GM21737 (cell line): ENCODE measurements around the gene BICRAL.
"Not testable (repeated sequence)": the region's sequence is repeated elsewhere in the genome, so short reads cannot be mapped to it uniquely, and the experiment has no call there.

Experiments used
- ATAC-seq: cut with Tn5 transposase; IDR thresholded peaks from one replicate; pipeline ENCODE4 v1.9.1; 2021; ENCODE audit warnings: mild to moderate bottlenecking, moderate library complexity; ENCODE audit not compliant: unreplicated experiment

BICRAL gene

DNA sequence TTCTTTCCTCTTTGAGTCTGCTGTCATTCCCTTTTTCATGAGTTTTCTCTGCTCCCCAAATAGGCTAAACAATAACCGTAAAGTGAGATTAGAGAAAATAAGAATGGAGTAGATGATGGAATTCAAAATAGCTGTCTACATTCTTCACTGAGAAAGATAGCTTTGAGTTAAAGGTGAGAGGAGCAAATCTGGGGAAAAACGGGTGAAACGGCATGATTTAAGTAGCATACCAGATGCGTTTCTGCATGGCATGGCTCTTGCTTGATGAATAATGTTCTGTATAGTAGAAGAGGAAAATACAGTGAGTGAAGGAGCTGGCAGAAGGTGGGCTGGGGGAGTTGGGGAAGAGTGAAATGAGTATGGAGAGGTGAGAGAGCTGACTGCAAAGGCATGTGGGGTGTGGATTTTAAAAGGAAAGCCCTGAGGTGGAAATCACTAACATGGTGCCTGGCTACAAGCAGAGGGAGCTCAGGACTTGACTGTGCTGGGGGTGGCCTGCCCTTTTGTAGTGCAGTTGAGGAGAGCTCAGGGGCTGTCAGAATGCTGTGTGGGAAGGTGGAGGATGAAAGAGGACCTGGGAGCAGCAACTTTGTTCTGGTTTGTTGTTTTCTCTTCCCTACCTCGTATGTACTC lies 8.8 kb downstream of the BICRAL start:
- no peak for ATAC-seq

DNA sequence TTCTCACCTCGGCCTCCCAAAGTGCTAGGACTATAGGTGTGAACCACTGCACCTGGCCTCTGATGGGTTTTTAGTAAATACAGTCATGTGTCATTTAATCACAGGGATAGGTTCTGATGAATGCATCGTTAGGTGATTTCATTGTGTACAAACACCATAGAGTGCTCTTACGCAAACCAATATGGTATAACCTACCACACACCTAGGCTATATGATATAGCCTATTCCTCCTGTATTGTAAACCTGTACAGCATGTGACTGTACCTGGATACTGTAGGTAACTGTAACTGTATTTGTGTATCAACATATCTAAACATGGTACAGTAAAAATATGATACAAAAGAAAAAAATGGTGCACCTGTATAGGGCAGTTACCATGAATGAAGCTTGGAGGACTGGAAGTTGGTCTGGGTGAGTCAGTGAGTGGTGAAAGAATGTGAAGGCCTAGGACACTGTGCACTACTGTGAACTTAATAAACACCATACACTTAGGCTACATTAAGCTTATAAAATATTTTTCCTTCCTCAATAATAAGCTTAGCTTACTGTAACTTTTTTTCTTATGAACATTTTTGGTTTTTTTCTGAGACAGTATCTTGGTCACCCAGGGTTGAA lies 10.0 kb downstream of the BICRAL start:
- ATAC-seq: no peak

- no peak for ATAC-seq
Measured at GRCh38 chr6:42795651-42796050, 13.8 kb downstream of the BICRAL start.

- no peak for ATAC-seq
Measured at GRCh38 chr6:42796171-42796570, 14.3 kb downstream of the BICRAL start.

- not testable (repeated sequence) for ATAC-seq
Measured at GRCh38 chr6:42797696-42798095, 15.8 kb downstream of the BICRAL start.

DNA sequence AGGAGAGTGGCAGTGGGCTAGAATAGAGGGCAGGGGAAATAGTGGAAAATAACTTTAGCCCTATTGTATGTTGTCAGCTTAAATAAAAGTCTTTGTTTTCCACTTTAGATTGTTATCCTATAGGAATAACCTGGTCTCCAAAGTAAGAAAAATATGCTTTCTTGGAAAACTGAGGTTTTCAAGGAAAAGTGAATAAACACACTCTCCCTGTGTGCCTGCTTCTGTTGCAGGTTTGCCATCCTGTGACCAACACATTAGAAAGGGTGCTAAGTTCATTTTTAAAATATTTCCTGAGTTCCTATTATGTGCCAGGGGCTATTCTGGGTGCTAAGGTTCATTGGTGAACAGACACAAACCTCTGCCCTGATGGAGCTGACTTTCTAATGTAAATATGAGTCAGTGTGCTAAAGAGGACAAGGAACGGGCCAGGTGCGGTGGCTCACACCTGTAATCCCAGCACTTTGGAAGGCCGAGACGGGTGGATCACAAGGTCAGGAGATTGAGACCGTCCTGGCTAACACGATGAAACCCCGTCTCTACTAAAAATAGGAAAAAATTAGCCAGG lies 23.5 kb downstream of the BICRAL start:
- no peak for ATAC-seq

DNA sequence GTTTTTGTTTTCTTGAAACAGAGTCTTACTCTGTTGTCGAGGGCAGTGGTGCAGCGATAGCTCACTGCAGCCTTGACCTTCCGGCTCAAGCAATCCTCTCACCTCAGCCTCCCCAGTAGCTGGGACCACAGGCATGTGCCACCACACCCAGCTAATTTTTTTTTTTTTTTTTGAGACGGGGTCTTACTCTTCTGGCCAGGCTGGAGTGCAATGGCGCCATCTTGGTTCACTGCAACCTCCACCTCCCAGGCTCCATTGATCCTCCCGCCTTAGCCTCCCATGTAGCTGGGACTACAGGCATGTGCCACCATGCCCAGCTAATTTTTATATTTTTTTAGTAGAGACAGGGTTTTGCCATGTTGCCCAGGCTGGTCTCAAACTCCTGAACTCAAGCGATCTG lies 24.5 kb downstream of the BICRAL start:
- not testable (repeated sequence) for ATAC-seq

DNA sequence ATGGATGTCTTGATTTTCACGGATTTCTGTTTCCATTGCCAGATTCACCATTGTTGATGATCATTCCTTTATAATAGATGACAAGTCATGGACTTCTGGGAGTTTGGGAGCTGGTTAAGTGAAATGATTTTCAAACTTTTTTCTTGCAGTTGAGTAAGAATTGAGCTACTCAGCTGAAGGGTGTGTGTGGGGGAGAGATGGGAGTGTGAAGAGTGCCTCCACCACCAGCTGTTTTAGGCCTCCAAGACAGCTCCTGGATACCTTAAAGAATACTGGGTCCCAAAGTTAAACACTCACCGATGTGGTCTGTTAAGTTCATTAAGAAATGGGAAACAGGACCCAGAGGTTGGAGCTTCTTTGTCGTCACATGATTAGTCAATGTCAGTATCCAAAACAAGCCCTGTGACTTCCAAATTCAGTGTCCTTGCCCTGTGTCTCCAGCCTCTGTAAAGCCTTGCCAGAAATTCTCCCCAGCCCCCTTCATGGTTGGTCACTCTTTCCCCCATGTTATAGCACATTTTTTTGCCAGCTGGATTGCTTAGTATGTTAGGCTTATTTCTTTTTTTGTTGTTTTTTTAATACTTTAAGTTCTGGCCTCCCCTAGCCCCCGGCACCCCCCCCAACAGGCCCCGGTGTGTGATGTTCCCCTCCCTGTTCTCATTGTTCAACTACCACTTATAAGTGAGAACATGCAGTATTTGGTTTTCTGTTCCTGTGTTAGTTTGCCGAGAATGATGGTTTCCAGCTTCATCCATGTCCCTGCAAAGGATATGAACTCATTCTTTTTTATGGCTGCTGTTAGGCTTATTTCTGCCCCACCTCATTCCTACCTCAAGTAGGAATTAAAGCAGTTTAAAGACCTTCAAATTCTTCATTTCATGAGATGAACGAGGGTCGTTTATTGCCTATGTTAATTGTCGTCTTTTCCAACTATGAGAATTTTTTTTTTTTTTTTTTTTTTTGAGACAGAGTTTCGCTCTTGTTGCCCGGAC lies 26.9 kb downstream of the BICRAL start:
- ATAC-seq: no peak

DNA sequence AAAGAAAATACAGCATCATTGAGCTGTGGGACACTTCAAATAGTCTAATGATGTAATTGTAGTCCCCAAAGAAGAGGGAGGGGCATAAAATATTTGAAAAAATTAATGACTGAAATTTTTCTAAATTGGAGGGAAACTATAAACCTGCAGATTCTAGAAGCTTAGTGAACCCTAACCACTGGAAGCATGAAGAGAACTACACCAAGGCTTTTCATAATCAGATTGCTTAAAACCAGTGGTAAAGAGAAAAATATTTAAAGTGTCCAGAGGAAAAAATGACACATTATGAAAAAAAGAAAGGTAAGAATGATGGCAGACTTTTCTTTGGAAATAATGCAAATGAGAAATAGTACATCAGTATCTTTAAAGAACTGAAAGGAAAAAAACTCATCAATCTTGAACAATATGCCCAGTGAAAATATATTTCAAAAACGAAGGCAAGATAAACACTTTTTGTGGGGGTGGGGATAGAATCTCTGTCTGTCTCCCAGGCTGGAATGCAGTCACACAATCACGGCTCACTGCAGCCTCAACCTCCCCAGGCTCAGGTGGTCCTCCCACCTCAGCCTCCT lies 31.3 kb downstream of the BICRAL start:
- ATAC-seq: no peak

- ATAC-seq: no peak
Measured at GRCh38 chr6:42813906-42814444, 32.1 kb downstream of the BICRAL start.

GRCh38 chr6:42815726-42816125 lies 33.9 kb downstream of the BICRAL start:
- ATAC-seq: not testable (repeated sequence)

GRCh38 chr6:42817907-42818306 lies 36.1 kb downstream of the BICRAL start:
- no peak for ATAC-seq

- no peak for ATAC-seq
Measured at GRCh38 chr6:42818416-42818815, 36.6 kb downstream of the BICRAL start.

DNA sequence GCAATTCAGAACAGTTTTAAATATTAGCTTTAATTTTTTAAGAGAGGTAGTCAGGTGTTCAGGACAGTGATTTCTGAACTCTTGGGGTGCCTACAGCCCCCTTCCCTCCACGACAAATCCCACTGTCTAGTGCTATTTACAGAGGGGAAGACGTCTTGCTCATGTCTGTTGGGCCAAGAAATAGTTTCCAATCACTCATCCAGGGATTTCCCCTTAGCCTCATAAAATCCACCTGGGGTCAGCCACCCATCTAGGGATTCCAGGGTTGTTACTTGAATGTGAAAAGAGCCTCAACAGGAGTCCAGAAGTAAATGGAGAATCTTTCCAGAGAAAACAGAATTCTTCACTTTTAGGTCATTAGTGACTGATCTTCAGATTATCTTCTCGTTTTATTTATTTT lies 37.0 kb downstream of the BICRAL start:
- no peak for ATAC-seq

GRCh38 chr6:42819803-42820511 lies 38.1 kb downstream of the BICRAL start:
- ATAC-seq: no peak

- ATAC-seq: no peak
Measured at GRCh38 chr6:42820512-42821340, 38.9 kb downstream of the BICRAL start.

DNA sequence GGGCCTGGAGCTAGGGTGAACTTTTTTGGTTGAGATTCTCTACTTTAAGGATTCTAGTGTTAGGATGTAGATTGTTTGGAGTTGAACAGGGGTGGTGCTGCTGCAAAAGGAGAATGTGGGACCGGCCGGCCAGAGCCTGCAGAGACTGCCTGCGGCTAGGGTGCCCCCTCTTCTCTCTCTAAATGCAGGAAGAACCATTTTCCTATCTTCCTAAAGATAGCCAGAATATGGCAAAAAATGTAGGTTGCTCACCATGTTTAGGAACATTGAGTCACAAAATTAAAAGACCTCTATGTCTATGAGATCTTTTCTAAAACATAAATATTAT lies 39.5 kb downstream of the BICRAL start:
- no peak for ATAC-seq

DNA sequence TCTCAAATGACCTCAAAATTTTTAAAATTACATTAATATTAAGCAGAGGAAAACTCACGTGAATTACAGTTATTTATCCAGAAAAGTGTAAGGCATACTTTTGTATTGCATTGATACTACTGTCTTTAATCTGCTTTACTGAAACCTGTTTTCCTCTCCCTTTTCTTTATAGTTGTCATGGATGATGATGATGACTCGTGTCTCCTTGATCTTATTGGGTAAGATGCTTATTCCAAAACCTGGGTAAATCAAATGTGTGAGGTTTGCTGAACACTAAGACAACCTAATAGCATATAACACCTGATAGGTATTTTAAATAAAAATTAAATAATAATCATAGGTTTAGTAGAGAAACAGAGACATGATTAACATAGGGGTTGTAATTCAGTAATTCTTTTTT lies 40.0 kb downstream of the BICRAL start:
- no peak for ATAC-seq

DNA sequence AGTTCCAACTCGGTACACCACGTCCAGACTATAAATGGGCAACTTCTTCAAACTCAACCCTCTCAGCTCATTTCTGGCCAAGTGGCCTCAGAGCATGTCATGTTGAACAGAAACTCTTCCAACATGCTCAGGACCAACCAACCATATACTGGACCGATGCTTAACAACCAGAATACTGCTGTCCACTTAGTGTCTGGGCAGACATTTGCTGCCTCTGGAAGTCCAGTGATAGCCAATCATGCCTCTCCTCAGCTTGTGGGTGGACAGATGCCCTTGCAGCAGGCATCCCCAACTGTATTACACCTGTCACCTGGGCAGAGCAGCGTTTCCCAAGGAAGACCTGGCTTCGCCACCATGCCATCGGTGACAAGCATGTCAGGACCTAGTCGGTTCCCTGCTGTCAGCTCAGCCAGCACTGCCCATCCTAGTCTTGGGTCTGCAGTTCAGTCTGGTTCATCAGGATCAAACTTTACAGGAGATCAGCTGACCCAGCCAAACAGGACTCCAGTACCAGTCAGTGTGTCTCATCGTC lies 47.8 kb downstream of the BICRAL start:
- ATAC-seq: no peak
